K562 (cell line): Measurements from ENCODE around the gene PDZRN3.

Source experiments
- FOXP4 ChIP-seq: sonication (generic); formaldehyde crosslinking; IDR thresholded peaks from 2 replicates; pipeline ENCODE4 v1.8.0; 2022; ENCODE audit warnings: mild to moderate bottlenecking, missing genetic modification reagents, borderline replicate concordance
- KAT7 ChIP-seq: sonication (generic); formaldehyde crosslinking; IDR thresholded peaks from 2 replicates; pipeline ENCODE4 v1.8.0; 2022; ENCODE audit warnings: missing genetic modification reagents, mild to moderate bottlenecking, borderline replicate concordance
- MAX ChIP-seq: sonication (generic); formaldehyde crosslinking; IDR thresholded peaks from 2 replicates; pipeline ENCODE4 v1.9.0; 2022; ENCODE audit warnings: mild to moderate bottlenecking, missing genetic modification reagents
- MTA1 ChIP-seq: fragments of 450-650 bp; IDR thresholded peaks from 2 replicates; pipeline ENCODE4 v1.6.1; 2017; ENCODE audit warnings: borderline replicate concordance
- NFIC ChIP-seq: fragments of 450-650 bp; IDR thresholded peaks from 2 replicates; pipeline ENCODE4 v1.6.1; 2017; ENCODE audit warnings: mild to moderate bottlenecking, inconsistent platforms
- POLR2AphosphoS5 ChIP-seq: IDR thresholded peaks from 2 replicates; pipeline ENCODE4 v1.6.1; 2011; ENCODE audit warnings: mild to moderate bottlenecking, low read depth, low read length, moderate library complexity; ENCODE audit not compliant: control insufficient read depth, insufficient read depth
- RBM14 ChIP-seq: fragments of 200-400 bp; formaldehyde crosslinking; IDR thresholded peaks from 2 replicates; pipeline ENCODE4 v1.6.1; 2018; ENCODE audit warnings: low read depth, mild to moderate bottlenecking, low read length, moderate library complexity, borderline replicate concordance; ENCODE audit not compliant: insufficient read depth
- SIN3B ChIP-seq: fragments of 450-650 bp; IDR thresholded peaks from 2 replicates; pipeline ENCODE4 v1.6.1; 2017; ENCODE audit warnings: low read depth, mild to moderate bottlenecking, moderate library complexity
- U2AF2 ChIP-seq: fragments of 200-400 bp; formaldehyde crosslinking; optimal IDR thresholded peaks from 2 replicates; pipeline ENCODE3; 2017; ENCODE audit warnings: low read depth, mild to moderate bottlenecking, low read length
- ZNF217 ChIP-seq: sonication (generic); formaldehyde crosslinking; IDR thresholded peaks from 2 replicates; pipeline ENCODE4 v1.8.0; 2022; ENCODE audit warnings: mild to moderate bottlenecking, missing genetic modification reagents
- ZNF274 ChIP-seq: IDR thresholded peaks from 2 replicates; pipeline ENCODE4 v1.6.1; 2011; ENCODE audit warnings: low read depth, mild to moderate bottlenecking, low read length, moderate library complexity, borderline replicate concordance

DNA sequence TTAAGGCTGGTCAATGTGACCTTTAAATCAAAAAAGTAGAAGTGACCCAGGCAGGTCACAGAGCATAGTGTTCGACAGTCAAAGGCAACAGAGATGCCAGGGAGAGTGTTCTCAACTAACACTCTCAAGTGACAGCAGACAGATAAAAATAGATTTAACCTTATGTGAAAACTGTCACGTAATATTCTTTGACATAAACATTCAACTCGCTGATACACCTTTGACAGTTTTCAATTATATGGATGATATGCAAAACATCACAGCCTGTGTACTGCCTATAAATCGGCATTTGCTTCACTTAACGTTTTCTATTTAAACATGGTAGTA is 15.5 kb downstream of the PDZRN3 start:
- TF ChIP-seq ZNF217 (no peak), FOXP4 (CRISPR knock-in tag) (no peak), ZNF274 (no peak), POLR2AphosphoS5 (no peak), NFIC (no peak), RBM14 (no peak), MAX (CRISPR knock-in tag) (no peak), U2AF2 (no peak), MTA1 (no peak), SIN3B (no peak), KAT7 (CRISPR knock-in tag) (no peak)
